ENCODE results near the gene GNG8.

The GNG8 gene

GRCh38 chr19:46635920-46636761 lies at the start of gene GNG8:
TSS of gene GNG8 (minus strand) at chr19:46636202. CDS start at chr19:46634682, 1,520 bp downstream.
- DNase-seq = no peak

- no peak for DNase-seq
Measured at GRCh38 chr19:46685189-46685588, 49.2 kb upstream of the GNG8 start.

GRCh38 chr19:46678110-46678732 lies 42.2 kb upstream of the GNG8 start:
- DNase-seq = peak; percentile 30 to 44

GRCh38 chr19:46674416-46675178 lies 38.6 kb upstream of the GNG8 start:
- DNase-seq = no peak

- no peak for DNase-seq
Measured at GRCh38 chr19:46670813-46671212, 34.8 kb upstream of the GNG8 start.

GRCh38 chr19:46668662-46669061 lies 32.7 kb upstream of the GNG8 start:
- no peak for DNase-seq

GRCh38 chr19:46665072-46665471 lies 29.1 kb upstream of the GNG8 start:
- no peak for DNase-seq

GRCh38 chr19:46661735-46662592 lies 26.0 kb upstream of the GNG8 start:
- peak; percentile 70 to 76 for DNase-seq

- DNase-seq = peak; percentile 100
Measured at GRCh38 chr19:46661020-46661731, 25.2 kb upstream of the GNG8 start, which contains the start of gene DACT3. TSS of gene DACT3 (minus strand) at chr19:46661182. CDS start at chr19:46661064, 118 bp downstream.

- DNase-seq = no peak
Measured at GRCh38 chr19:46660551-46661019, 24.6 kb upstream of the GNG8 start.

- DNase-seq = no peak
Measured at GRCh38 chr19:46660008-46660517, 24.1 kb upstream of the GNG8 start.

- DNase-seq = peak in 1 of 2 donors; percentile 10
Measured at GRCh38 chr19:46659151-46660007, 23.4 kb upstream of the GNG8 start.

- no peak for DNase-seq
Measured at GRCh38 chr19:46656541-46656940, 20.5 kb upstream of the GNG8 start.

GRCh38 chr19:46654621-46655152 lies 18.7 kb upstream of the GNG8 start:
- DNase-seq = no peak

GRCh38 chr19:46650445-46650844 lies 14.4 kb upstream of the GNG8 start:
- no peak for DNase-seq

- no peak for DNase-seq
Measured at GRCh38 chr19:46648961-46649960, 13.3 kb upstream of the GNG8 start.

GRCh38 chr19:46648060-46648960 lies 12.3 kb upstream of the GNG8 start:
- DNase-seq = no peak

- no peak for DNase-seq
Measured at GRCh38 chr19:46646402-46646801, 10.4 kb upstream of the GNG8 start.

Data from activated CD4-positive, alpha-beta T cell treated with anti-CD3 and anti-CD28 coated beads for 4 hours (primary cell).